Neutrophil (primary cell): ENCODE results near the gene ASIC3.

Experiments
- H3K27ac ChIP-seq: fragments of 200-600 bp; sonication (generic); 2 replicates; pipeline ENCODE4 v1.5.1; 2016; ENCODE audit warnings: mild to moderate bottlenecking, moderate library complexity
- H3K27me3 ChIP-seq: fragments of 200-600 bp; sonication (generic); 2 replicates; pipeline ENCODE4 v1.6.0; 2016; ENCODE audit warnings: mild to moderate bottlenecking
- H3K36me3 ChIP-seq: fragments of 200-600 bp; sonication (generic); 2 replicates; pipeline ENCODE4 v1.5.1; 2017
- H3K4me1 ChIP-seq, 2 experiments: fragments of 200-600 bp in 1 of 2; sonication (generic) in 1 of 2; 1 replicate in 1 of 2; 2 replicates in 1 of 2; pipeline versions ENCODE4 v1.5.1 to v1.6.1; 2013 to 2016; ENCODE audit warnings: low read depth in 1 of 2, low read length in 1 of 2, mild to moderate bottlenecking in 1 of 2, moderate library complexity in 1 of 2; ENCODE audit not compliant: control insufficient read depth in 1 of 2, insufficient read depth in 1 of 2
- H3K4me3 ChIP-seq, 2 experiments: fragments of 200-600 bp in 1 of 2; sonication (generic) in 1 of 2; 1 replicate in 1 of 2; 2 replicates in 1 of 2; pipeline ENCODE4 v1.5.1; 2013 to 2016; ENCODE audit warnings: low read depth in 1 of 2, low read length in 1 of 2, mild to moderate bottlenecking in 1 of 2, moderate library complexity in 1 of 2
- H3K9me3 ChIP-seq: fragments of 200-600 bp; sonication (generic); 2 replicates; pipeline ENCODE4 v1.5.1; 2016
- TF ChIP-seq, protein P1 (sequence below): fragments of 200-600 bp; sonication (generic); IDR thresholded peaks from 2 replicates; pipeline ENCODE4 v1.5.1; 2016; ENCODE audit warnings: antibody characterized with exemption

Gene ASIC3

DNA sequence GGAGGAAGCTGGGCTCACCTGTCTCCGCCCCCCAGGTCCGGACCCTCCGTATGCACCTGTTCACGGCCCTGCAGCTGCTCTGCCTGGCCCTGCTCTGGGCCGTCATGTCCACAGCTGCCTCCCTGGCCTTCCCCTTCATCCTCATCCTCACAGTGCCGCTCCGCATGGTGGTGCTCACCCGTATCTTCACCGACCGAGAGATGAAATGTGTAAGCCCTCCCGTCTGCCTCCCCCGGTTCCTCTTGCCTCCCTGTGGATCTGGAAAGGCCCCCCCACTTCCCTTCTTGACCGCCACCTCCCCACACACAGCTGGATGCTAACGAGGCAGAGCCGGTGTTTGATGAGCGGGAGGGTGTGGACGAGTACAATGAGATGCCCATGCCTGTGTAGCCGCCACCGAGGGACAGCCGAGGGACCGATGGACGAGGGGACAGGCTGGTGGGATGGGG, 27.7 kb downstream of the ASIC3 start:
- H3K27ac ChIP-seq: no peak overlapping the region
- H3K36me3 ChIP-seq: peaks cover 65% of the 10 kb centered on the region
- peaks cover 14 to 18% of the 10 kb centered on the region in 2 experiments for H3K4me1 ChIP-seq
- TF ChIP-seq, protein P1, sequence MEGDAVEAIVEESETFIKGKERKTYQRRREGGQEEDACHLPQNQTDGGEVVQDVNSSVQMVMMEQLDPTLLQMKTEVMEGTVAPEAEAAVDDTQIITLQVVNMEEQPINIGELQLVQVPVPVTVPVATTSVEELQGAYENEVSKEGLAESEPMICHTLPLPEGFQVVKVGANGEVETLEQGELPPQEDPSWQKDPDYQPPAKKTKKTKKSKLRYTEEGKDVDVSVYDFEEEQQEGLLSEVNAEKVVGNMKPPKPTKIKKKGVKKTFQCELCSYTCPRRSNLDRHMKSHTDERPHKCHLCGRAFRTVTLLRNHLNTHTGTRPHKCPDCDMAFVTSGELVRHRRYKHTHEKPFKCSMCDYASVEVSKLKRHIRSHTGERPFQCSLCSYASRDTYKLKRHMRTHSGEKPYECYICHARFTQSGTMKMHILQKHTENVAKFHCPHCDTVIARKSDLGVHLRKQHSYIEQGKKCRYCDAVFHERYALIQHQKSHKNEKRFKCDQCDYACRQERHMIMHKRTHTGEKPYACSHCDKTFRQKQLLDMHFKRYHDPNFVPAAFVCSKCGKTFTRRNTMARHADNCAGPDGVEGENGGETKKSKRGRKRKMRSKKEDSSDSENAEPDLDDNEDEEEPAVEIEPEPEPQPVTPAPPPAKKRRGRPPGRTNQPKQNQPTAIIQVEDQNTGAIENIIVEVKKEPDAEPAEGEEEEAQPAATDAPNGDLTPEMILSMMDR: no peak
- no peaks in the 10 kb centered on the region for H3K27me3 ChIP-seq
- no peak overlapping the region for H3K4me3 ChIP-seq
- no peaks in the 10 kb centered on the region for H3K9me3 ChIP-seq

DNA sequence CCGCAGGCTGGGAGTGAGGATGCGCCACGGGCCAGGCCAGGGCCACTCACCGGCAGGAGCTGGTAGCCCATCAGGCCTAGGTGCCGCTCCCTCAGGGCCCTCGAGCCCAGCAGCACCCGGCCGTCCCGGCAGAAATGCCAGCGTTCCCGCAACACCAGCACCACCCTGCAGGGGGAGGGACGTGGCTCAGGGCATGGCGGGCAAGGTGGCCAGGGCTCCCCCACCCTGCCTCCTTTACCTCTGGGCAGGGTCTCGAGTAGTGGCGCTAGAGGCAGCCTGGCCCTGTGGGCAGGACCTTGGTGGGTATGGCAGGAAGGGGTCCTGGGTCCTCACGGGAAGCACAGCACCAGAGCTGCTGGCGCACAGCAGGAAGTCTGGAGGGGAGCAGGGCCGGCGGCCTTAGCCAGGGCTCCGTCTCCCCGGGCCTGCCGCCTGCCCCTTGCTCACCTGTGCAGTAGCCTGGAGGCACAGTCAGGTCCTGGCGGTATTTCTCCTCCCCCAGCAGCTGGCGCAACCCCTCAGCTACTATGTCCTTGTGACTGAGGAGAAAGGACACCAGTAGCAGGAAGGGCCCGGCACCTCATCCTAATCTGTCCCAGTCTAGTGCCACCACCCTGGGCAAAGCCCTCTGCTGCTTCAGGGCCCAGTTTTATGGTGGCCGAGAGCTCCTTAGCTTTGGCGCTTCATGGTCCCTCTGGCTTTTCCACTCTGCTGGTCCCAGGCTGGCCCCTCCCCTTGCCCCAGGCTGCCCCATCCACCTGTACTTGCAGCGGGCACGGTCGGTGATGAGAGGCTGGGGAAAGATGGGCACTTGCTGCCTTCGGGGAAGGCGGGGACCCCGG, 28.8 kb downstream of the ASIC3 start:
- no peaks in the 10 kb centered on the region for H3K27me3 ChIP-seq
- peaks cover 19 to 25% of the 10 kb centered on the region in 2 experiments for H3K4me1 ChIP-seq
- peaks cover 60% of the 10 kb centered on the region for H3K36me3 ChIP-seq
- no peaks in the 10 kb centered on the region for H3K9me3 ChIP-seq
- H3K4me3 ChIP-seq: no peak overlapping the region
- TF ChIP-seq, protein P1: no peak
- H3K27ac ChIP-seq: no peak overlapping the region

DNA sequence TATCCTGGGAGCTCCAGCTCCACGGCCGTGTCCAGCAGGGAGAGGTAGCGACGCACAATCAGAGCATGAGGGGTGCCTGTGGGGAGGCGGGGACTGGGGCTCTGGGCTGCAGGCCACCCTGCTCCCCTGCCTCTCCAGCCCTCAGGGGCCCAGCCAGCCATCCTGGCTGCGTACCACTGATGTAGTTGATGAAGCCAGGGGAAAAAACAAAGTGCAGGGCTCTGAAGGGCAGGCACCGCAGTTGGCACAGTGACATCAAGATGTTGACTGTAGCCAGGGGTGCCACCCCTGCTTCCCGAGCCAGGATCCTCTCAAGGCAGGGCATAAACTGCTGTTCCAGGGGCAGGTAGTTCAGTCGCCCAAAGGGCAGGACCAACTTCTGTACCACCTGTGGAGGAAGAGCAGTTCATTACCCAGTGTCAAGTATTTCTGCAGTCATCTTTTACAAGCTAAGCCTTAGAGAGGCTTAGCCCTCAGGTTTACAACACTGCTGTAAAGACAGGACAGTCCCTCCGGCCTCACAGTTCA, 29.4 kb downstream of the ASIC3 start:
- TF ChIP-seq, protein P1: no peak
- H3K4me3 ChIP-seq: no peak overlapping the region
- H3K36me3 ChIP-seq: peaks cover 53% of the 10 kb centered on the region
- H3K4me1 ChIP-seq: peaks cover 26 to 31% of the 10 kb centered on the region in 2 experiments
- no peaks in the 10 kb centered on the region for H3K9me3 ChIP-seq
- H3K27ac ChIP-seq: no peak overlapping the region
- no peaks in the 10 kb centered on the region for H3K27me3 ChIP-seq

DNA sequence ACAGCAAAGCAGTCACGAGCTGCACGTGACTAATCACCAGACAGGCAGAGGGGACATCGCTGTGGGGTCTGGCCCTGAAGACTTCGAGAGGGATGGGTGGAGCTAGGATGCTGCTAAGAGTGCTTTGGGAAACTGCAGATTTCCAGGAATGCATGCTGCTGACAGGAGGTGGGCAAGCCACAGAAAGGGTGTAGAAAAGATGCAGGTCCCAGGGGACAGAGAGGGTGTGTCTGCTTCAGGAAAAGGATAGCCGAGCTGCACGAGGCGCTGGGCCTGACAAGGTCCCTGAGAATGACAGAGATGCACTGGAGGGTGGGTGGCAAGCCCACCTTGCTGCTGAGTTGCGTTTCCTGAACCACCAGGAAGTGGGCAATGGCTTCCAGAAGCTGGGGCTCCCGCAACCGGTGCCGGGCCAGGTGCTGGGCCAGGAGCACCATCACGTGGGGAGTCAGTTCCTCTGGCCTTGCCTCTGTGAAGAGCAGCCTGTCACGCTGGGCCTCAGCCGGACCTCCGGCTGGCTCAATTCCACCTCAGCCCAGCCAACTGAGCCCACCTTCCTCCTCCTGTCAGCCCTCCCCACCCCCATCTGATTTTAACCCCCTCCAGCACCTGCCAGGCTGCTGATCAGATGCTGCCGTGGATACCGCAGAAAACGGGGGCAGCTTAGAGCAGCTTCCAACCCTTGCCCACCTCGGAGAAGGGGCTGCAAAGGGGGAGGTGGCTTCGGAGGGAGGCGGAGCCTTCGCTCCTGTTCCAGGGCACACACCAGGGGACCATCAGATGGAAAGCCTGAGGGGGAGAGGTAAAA, 30.1 kb downstream of the ASIC3 start:
- H3K9me3 ChIP-seq: no peaks in the 10 kb centered on the region
- no peaks in the 10 kb centered on the region for H3K27me3 ChIP-seq
- peaks cover 28 to 38% of the 10 kb centered on the region in 2 experiments for H3K4me1 ChIP-seq
- H3K4me3 ChIP-seq: peak overlapping the region in 1 of 2 experiments; percentile 8
- no peak overlapping the region for H3K27ac ChIP-seq
- TF ChIP-seq, protein P1: no peak
- H3K36me3 ChIP-seq: peaks cover 47% of the 10 kb centered on the region

DNA sequence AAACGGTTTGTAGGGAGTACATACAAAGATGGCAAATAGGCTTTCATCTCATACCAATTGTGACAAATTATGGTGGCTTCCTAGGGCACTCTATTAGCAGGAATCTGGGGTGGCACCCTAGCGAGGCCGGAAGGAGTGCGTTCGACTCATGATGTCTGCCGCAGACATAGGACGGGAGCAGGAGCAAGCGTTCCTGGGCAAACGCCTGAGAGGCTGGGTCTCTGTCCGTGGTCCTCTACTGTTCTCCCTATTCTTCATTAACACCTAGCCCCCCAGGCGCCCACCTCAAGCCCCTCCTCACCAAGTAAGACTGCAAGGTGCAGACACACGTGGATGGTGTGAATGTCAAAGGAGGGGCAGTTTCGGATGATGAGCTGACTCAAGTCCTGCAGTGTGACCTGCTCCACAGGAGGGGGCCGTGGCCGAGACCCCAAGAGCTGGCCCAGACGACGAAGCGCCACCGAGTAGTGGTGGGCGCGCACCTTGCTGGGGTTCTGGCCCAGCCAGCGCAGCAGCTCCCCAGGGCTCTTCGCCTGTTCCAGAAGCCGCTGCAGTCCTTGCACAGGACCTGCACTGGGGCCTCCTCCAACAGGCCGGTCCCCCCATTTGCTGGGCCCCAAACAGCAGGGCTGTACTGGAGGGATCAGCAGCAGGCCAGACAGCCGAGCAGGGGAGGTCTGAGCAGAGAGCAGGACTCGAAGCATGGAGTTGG, 31.0 kb downstream of the ASIC3 start:
- H3K4me1 ChIP-seq: peaks cover 33 to 41% of the 10 kb centered on the region in 2 experiments
- peaks cover 37% of the 10 kb centered on the region for H3K36me3 ChIP-seq
- no peak overlapping the region for H3K27ac ChIP-seq
- H3K9me3 ChIP-seq: no peaks in the 10 kb centered on the region
- peaks cover 7% of the 10 kb centered on the region for H3K27me3 ChIP-seq
- TF ChIP-seq, protein P1: no peak
- H3K4me3 ChIP-seq: peak overlapping the region; percentile 79 to 99
